ENCODE results near the gene MITF.

MITF gene

GRCh38 chr3:69876073-69876472 is 136.8 kb downstream of the MITF start:
- ChIA-PET POLR2A (ENCODE audit: low non-redundant PET) (no interaction called here), CTCF (no interaction called here)
- no peak overlapping the region for H3K27ac ChIP-seq
- TF ChIP-seq CTCF (conservative IDR thresholded peaks at IDR 0.05; ENCODE audit: low read depth) = no peak
- no peak for DNase-seq (ENCODE audit: low spot score)

- POLR2A ChIA-PET (ENCODE audit: low non-redundant PET) = no interaction called here
- DNase-seq (ENCODE audit: low spot score) = no peak
- CTCF ChIA-PET = no interaction called here
- H3K27ac ChIP-seq = no peak overlapping the region
- TF ChIP-seq CTCF (conservative IDR thresholded peaks at IDR 0.05; ENCODE audit: low read depth) = no peak
Observed at GRCh38 chr3:69878254-69878653, 139.0 kb downstream of the MITF start.

DNA sequence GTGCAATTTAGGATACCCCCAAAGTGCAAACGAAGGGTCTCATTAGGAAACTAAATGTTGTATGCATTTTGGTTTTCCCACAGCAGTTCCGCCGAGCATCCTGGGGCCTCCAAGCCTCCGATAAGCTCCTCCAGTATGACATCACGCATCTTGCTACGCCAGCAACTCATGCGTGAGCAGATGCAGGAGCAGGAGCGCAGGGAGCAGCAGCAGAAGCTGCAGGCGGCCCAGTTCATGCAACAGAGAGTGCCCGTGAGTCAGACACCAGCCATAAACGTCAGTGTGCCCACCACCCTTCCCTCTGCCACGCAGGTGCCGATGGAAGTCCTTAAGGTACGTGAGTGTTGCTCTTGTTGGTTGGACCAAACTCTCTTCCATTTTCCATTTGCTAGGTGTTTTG is 139.8 kb downstream of the MITF start:
- no peak overlapping the region for H3K27ac ChIP-seq
- POLR2A ChIA-PET (ENCODE audit: low non-redundant PET) = no interaction called here
- CTCF ChIA-PET = no interaction called here
- no peak for DNase-seq (ENCODE audit: low spot score)
- TF ChIP-seq CTCF (conservative IDR thresholded peaks at IDR 0.05; ENCODE audit: low read depth) = no peak

- no peak overlapping the region for H3K27ac ChIP-seq
- POLR2A ChIA-PET (ENCODE audit: low non-redundant PET) = no interaction called here
- CTCF ChIA-PET = no interaction called here
- TF ChIP-seq CTCF (conservative IDR thresholded peaks at IDR 0.05; ENCODE audit: low read depth) = no peak
- DNase-seq (ENCODE audit: low spot score) = no peak
Observed at GRCh38 chr3:69880069-69880640, 140.9 kb downstream of the MITF start.

DNA sequence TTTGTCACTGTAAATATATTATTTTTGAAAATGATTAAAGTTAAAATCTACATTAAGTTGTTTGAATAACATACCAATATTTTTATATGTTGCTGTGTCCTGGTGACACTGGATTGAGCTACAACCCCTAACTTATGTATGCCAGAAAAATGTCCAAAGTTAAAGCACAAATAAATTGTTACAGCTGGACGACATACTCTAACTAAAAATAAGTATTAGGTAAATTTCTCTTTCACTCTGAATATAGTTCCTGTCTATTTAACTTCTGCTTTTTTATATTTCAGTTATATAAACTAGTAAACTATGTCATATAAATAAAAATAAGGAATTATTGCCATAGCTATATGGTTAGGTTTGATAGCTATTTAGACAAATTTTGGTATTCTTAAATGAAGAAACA is 141.8 kb downstream of the MITF start:
- DNase-seq (ENCODE audit: low spot score) = no peak
- POLR2A ChIA-PET (ENCODE audit: low non-redundant PET) = no interaction called here
- CTCF ChIA-PET = no interaction called here
- H3K27ac ChIP-seq = no peak overlapping the region
- TF ChIP-seq CTCF (conservative IDR thresholded peaks at IDR 0.05; ENCODE audit: low read depth) = no peak

GRCh38 chr3:69881756-69882428 is 142.6 kb downstream of the MITF start:
- POLR2A ChIA-PET (ENCODE audit: low non-redundant PET) = no interaction called here
- no peak overlapping the region for H3K27ac ChIP-seq
- no peak for DNase-seq (ENCODE audit: low spot score)
- CTCF ChIA-PET = no interaction called here
- no peak for TF ChIP-seq CTCF (conservative IDR thresholded peaks at IDR 0.05; ENCODE audit: low read depth)

Measured in RWPE1 (cell line).